Skeletal muscle satellite cell (primary cell): ENCODE results near the gene CST5.
"Not testable (repeated sequence)": the region's sequence is repeated elsewhere in the genome, so short reads cannot be mapped to it uniquely, and the experiment has no call there.

Experiments used
- H3K27me3 ChIP-seq: 2 replicates; pipeline ENCODE4 v1.7.0; 2013; ENCODE audit warnings: low read length; ENCODE audit not compliant: control insufficient read depth, insufficient read depth
- H3K36me3 ChIP-seq: 2 replicates; pipeline ENCODE4 v1.7.0; 2013; ENCODE audit warnings: mild to moderate bottlenecking, control low read depth, low read length; ENCODE audit not compliant: insufficient read depth
- H3K4me1 ChIP-seq: 2 replicates; pipeline ENCODE4 v1.7.0; 2013; ENCODE audit warnings: low read length; ENCODE audit not compliant: control insufficient read depth, insufficient read depth
- H3K4me2 ChIP-seq: 2 replicates; pipeline ENCODE4 v1.7.0; 2013; ENCODE audit warnings: mild to moderate bottlenecking, low read length
- H3K4me3 ChIP-seq: 2 replicates; pipeline ENCODE4 v1.7.0; 2013; ENCODE audit warnings: low read length
- H3K9ac ChIP-seq: 2 replicates; pipeline ENCODE4 v1.7.0; 2013; ENCODE audit warnings: mild to moderate bottlenecking, low read depth, low read length, moderate library complexity
- H3K9me3 ChIP-seq: replicated peaks from 2 replicates; pipeline ENCODE4 v1.7.0; 2013; ENCODE audit warnings: mild to moderate bottlenecking, control low read depth, low read length

CST5 gene

DNA sequence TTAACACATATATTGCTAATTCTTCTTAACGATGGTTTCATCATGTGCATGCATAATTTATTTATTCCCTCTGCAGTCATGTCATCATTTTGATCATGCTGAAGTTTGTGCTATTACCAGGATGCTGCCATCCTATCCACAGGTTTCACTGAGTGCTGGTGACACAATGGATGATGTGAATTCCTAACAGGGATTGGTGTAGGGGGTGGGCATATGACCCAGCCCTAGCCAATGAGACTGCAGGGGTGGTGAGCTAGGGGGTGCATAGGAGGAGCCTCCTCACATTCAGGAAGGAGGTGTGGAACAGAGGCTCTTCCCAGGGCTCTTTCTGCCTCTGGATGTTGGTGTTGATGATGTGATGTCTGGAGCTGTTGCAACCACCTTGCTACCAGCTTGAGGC is 7.5 kb downstream of the CST5 start:
- Histone ChIP-seq H3K27me3 (no peaks in the 10 kb centered on the region), H3K4me1 (no peaks in the 10 kb centered on the region)

GRCh38 chr20:23870461-23870860 is 9.1 kb downstream of the CST5 start:
- no peaks in the 10 kb centered on the region for H3K9me3 ChIP-seq
- no peak overlapping the region for H3K9ac ChIP-seq
- H3K4me1 ChIP-seq: no peaks in the 10 kb centered on the region
- H3K4me2 ChIP-seq: no peak overlapping the region
- H3K4me3 ChIP-seq: no peak overlapping the region
- H3K27me3 ChIP-seq: no peaks in the 10 kb centered on the region
- no peaks in the 10 kb centered on the region for H3K36me3 ChIP-seq

More for the DNA sequence above, 7.5 kb downstream of the CST5 start:
- Histone ChIP-seq H3K4me2 (no peak overlapping the region), H3K9me3 (no peaks in the 10 kb centered on the region), H3K9ac (no peak overlapping the region), H3K4me3 (no peak overlapping the region), H3K36me3 (no peaks in the 10 kb centered on the region)

DNA sequence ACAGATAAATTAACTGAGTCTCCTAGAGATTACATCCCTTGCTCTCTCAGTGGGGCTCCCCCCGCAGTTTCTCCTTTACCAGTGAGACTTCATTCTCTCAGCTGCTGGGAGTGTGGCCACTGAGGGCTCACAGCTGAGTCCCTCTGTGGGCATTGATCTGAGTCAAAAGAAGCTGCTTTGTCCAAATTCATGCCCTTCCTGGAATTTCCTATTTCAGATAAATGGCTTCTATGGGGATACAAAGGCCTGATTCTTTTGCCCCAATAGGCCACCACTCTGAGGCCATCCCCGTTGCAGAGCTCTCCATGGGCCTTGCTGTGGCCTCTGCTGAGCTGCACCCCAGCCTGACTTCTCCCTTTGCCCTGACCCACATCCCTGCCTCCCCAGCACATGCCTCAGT is 10.0 kb downstream of the CST5 start:
- no peak overlapping the region for H3K9ac ChIP-seq
- no peak overlapping the region for H3K4me3 ChIP-seq
- no peaks in the 10 kb centered on the region for H3K36me3 ChIP-seq
- H3K9me3 ChIP-seq: no peaks in the 10 kb centered on the region
- H3K27me3 ChIP-seq: no peaks in the 10 kb centered on the region
- H3K4me1 ChIP-seq: no peaks in the 10 kb centered on the region
- H3K4me2 ChIP-seq: no peak overlapping the region

GRCh38 chr20:23868321-23868720 is 11.2 kb downstream of the CST5 start:
- Histone ChIP-seq H3K9me3 (no peaks in the 10 kb centered on the region), H3K9ac (no peak overlapping the region), H3K27me3 (no peaks in the 10 kb centered on the region), H3K4me3 (no peak overlapping the region), H3K4me2 (no peak overlapping the region), H3K4me1 (no peaks in the 10 kb centered on the region), H3K36me3 (no peaks in the 10 kb centered on the region)

GRCh38 chr20:23867152-23867776 is 12.3 kb downstream of the CST5 start:
- Histone ChIP-seq H3K9ac (no peak overlapping the region), H3K36me3 (no peaks in the 10 kb centered on the region), H3K4me2 (no peak overlapping the region), H3K4me1 (no peaks in the 10 kb centered on the region), H3K27me3 (no peaks in the 10 kb centered on the region), H3K4me3 (no peak overlapping the region), H3K9me3 (no peaks in the 10 kb centered on the region)

GRCh38 chr20:23860771-23861170 is 18.8 kb downstream of the CST5 start:
- not testable (repeated sequence) for H3K4me2 ChIP-seq, H3K9me3 ChIP-seq, H3K27me3 ChIP-seq, H3K4me1 ChIP-seq, H3K36me3 ChIP-seq, H3K4me3 ChIP-seq, H3K9ac ChIP-seq

- Histone ChIP-seq H3K9me3 (no peaks in the 10 kb centered on the region), H3K4me1 (no peaks in the 10 kb centered on the region), H3K36me3 (no peaks in the 10 kb centered on the region), H3K27me3 (no peaks in the 10 kb centered on the region), H3K9ac (no peak overlapping the region), H3K4me3 (no peak overlapping the region), H3K4me2 (no peak overlapping the region)
Measured at GRCh38 chr20:23857962-23858595, 21.5 kb downstream of the CST5 start.

DNA sequence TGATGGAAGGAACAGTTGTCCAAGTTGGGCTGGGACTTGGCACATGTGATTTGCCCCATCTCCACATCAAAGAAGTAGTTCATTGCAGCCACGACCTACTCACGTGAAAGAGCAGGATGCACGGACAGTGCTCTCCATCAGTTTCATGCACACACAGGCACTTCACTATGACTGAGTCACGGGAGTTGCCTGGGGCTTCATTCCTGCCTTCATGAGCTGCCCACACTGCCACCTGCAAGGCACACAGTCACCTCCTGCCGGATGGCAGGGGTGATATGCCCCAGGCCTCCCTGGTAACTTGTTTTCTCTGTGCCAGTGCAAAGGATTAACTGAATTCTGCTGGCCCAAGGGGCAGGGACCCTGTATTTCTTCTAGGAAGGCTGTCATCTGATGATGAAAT is 22.8 kb downstream of the CST5 start:
- Histone ChIP-seq H3K4me2 (no peak overlapping the region), H3K9ac (no peak overlapping the region), H3K4me3 (no peak overlapping the region), H3K9me3 (no peaks in the 10 kb centered on the region), H3K27me3 (no peaks in the 10 kb centered on the region), H3K36me3 (no peaks in the 10 kb centered on the region), H3K4me1 (no peaks in the 10 kb centered on the region)

DNA sequence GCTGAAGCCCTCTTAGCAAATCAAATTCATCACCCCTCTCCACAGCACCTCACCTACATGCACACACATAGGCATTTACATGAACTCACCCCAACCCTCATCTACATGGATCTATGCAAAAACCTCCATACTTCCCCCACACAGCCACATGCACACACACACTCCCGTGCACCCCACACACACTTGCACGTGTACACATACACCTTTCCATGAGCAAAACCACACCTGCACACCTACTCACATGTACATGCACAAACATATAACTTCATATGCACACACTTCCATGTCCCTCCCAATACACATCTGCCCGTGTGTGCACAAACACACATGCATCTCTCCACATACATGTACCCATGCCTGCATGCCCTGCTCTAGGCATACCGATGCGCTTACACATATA is 23.3 kb downstream of the CST5 start:
- Histone ChIP-seq H3K9ac (no peak overlapping the region), H3K4me2 (no peak overlapping the region), H3K27me3 (no peaks in the 10 kb centered on the region), H3K9me3 (no peaks in the 10 kb centered on the region), H3K4me1 (no peaks in the 10 kb centered on the region), H3K4me3 (no peak overlapping the region), H3K36me3 (no peaks in the 10 kb centered on the region)

- no peaks in the 10 kb centered on the region for H3K4me1 ChIP-seq
Measured at GRCh38 chr20:23841693-23842092, 37.9 kb downstream of the CST5 start.

DNA sequence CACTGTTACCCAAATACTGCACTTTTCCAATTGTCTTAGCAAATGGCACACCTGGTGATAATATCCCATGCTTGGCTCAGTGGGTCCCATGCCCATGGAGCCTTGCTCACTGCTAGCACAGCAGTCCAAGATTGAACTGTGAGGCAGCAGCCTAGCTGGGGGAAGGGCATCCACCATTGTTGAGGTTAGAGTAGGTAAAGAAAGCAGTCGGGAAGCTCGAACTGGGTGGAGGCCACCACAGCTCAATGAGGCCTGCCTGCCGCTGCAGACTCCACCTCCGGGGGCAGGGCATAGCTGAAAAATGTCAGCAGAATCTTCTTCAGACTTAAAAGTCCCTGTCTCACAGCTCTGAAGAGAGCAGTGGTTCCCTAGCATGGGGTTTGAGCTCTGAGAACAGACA is 43.8 kb downstream of the CST5 start:
- Histone ChIP-seq H3K27me3 (no peaks in the 10 kb centered on the region), H3K9me3 (no peaks in the 10 kb centered on the region), H3K36me3 (no peaks in the 10 kb centered on the region), H3K4me3 (no peak overlapping the region), H3K4me1 (no peaks in the 10 kb centered on the region), H3K9ac (no peak overlapping the region), H3K4me2 (no peak overlapping the region)

More at GRCh38 chr20:23841693-23842092, 37.9 kb downstream of the CST5 start:
- Histone ChIP-seq H3K9me3 (no peaks in the 10 kb centered on the region), H3K4me2 (no peak overlapping the region), H3K9ac (no peak overlapping the region), H3K36me3 (no peaks in the 10 kb centered on the region), H3K4me3 (no peak overlapping the region), H3K27me3 (no peaks in the 10 kb centered on the region)
